Chondrocyte (in vitro differentiated cells): Measurements from ENCODE around the gene ENTR1. TPM values are rescaled to one million over a fixed set of nuclear protein-coding genes. Genes with fewer than 3 reads are reported as not detected.

Source experiments
- DNase-seq: peaks from one replicate; pipeline ENCODE4 v3.0.0; 2021; ENCODE audit warnings: mixed read lengths, low spot score
- H3K27ac Mint-ChIP-seq: one replicate; pipeline ENCODE4 v1.8.0; 2021; ENCODE audit warnings: mild to moderate bottlenecking, moderate library complexity, mixed read lengths; ENCODE audit not compliant: unreplicated experiment
- H3K27me3 Mint-ChIP-seq: 2 replicates; pipeline ENCODE4 v1.8.0; 2021; ENCODE audit warnings: low read depth, mixed read lengths
- H3K36me3 Mint-ChIP-seq: 2 replicates; pipeline ENCODE4 v1.8.0; 2021; ENCODE audit warnings: low read depth, mixed read lengths
- H3K4me1 Mint-ChIP-seq: 2 replicates; pipeline ENCODE4 v1.8.0; 2021; ENCODE audit warnings: low read depth, mild to moderate bottlenecking, mixed read lengths
- H3K4me3 Mint-ChIP-seq: one replicate; pipeline ENCODE4 v1.8.0; 2021; ENCODE audit warnings: mild to moderate bottlenecking, moderate library complexity, mixed read lengths; ENCODE audit not compliant: unreplicated experiment
- H3K9me3 Mint-ChIP-seq: 2 replicates; pipeline ENCODE4 v1.8.0; 2021; ENCODE audit warnings: low read depth, mixed read lengths
- CTCF ChIP-seq: fragments of 200-600 bp; sonication (generic); IDR thresholded peaks from 2 replicates; pipeline ENCODE4 v1.5.0; 2021; ENCODE audit warnings: antibody characterized with exemption, mild to moderate bottlenecking, moderate library complexity
- total RNA-seq: library from RNA; stranded (reverse); gene quantifications from 3 replicates; pipeline ENCODE4 v1.2.1, GENCODE V29; 2021

The ENTR1 gene
- total RNA-seq, 1 donor from 2014 or later, result 49.6 TPM

GRCh38 chr9:136447173-136447778 lies 36.9 kb upstream of the ENTR1 start:
- peak overlapping the region; percentile 33 for H3K27ac Mint-ChIP-seq
- peak; percentile 57 for DNase-seq
- H3K36me3 Mint-ChIP-seq, result peaks cover 39% of the 10 kb centered on the region
- no peak overlapping the region for H3K4me3 Mint-ChIP-seq
- no peak for TF ChIP-seq CTCF
- H3K9me3 Mint-ChIP-seq, result no peaks in the 10 kb centered on the region
- H3K27me3 Mint-ChIP-seq, result no peaks in the 10 kb centered on the region
- H3K4me1 Mint-ChIP-seq, result no peaks in the 10 kb centered on the region

- DNase-seq, result no peak
- H3K4me1 Mint-ChIP-seq, result no peaks in the 10 kb centered on the region
- no peak overlapping the region for H3K27ac Mint-ChIP-seq
- H3K36me3 Mint-ChIP-seq, result peaks cover 39% of the 10 kb centered on the region
- no peak for TF ChIP-seq CTCF
- no peak overlapping the region for H3K4me3 Mint-ChIP-seq
- no peaks in the 10 kb centered on the region for H3K9me3 Mint-ChIP-seq
- H3K27me3 Mint-ChIP-seq, result no peaks in the 10 kb centered on the region
Measured at GRCh38 chr9:136445799-136446198, 35.4 kb upstream of the ENTR1 start.

GRCh38 chr9:136444102-136444501 lies 33.7 kb upstream of the ENTR1 start:
- peaks cover 39% of the 10 kb centered on the region for H3K36me3 Mint-ChIP-seq
- peak; percentile 79 for DNase-seq
- no peaks in the 10 kb centered on the region for H3K9me3 Mint-ChIP-seq
- peaks cover 4% of the 10 kb centered on the region for H3K4me1 Mint-ChIP-seq
- H3K27me3 Mint-ChIP-seq, result no peaks in the 10 kb centered on the region
- H3K4me3 Mint-ChIP-seq, result no peak overlapping the region
- no peak overlapping the region for H3K27ac Mint-ChIP-seq
- no peak for TF ChIP-seq CTCF

- TF ChIP-seq CTCF, result no peak
- Mint-ChIP-seq H3K9me3 (no peaks in the 10 kb centered on the region), H3K27me3 (no peaks in the 10 kb centered on the region), H3K36me3 (peaks cover 39% of the 10 kb centered on the region), H3K27ac (no peak overlapping the region), H3K4me1 (peaks cover 4% of the 10 kb centered on the region), H3K4me3 (no peak overlapping the region)
- DNase-seq, result peak; percentile 81
Measured at GRCh38 chr9:136443687-136444086, 33.3 kb upstream of the ENTR1 start.

DNA sequence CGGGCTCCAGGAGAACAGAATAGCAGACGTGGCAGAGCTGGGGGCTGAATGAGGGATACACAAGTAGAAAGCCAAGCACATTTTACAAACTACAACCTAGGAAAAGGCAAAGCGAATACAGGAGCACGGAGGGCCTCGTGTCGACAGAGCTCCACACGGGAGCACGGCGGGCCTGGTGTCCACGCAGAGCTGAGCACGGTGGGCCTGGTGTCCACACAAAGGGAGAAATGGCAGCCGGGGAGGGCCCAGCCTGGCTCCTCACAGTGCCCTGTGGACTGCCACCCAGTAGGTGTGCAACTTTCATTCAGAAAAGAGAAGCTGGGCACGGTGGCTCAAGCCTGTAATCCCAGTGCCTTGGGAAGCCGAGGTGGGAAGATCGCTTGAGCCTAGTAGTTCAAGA lies 32.7 kb upstream of the ENTR1 start:
- Mint-ChIP-seq H3K4me1 (peaks cover 8% of the 10 kb centered on the region), H3K4me3 (no peak overlapping the region), H3K27me3 (no peaks in the 10 kb centered on the region), H3K36me3 (peaks cover 35% of the 10 kb centered on the region), H3K9me3 (no peaks in the 10 kb centered on the region), H3K27ac (no peak overlapping the region)
- TF ChIP-seq CTCF, result no peak
- DNase-seq, result peak; percentile 76
